HG03159 (cell line): ENCODE results near the gene PTGIS.

ENCODE experiments used
- ATAC-seq: cut with Tn5 transposase; IDR thresholded peaks from one replicate; pipeline ENCODE4 v1.9.1; 2021; ENCODE audit warnings: mild to moderate bottlenecking, moderate library complexity; ENCODE audit not compliant: unreplicated experiment

PTGIS gene

GRCh38 chr20:49475292-49476015, 92.5 kb downstream of the PTGIS start:
- ATAC-seq, result no peak

GRCh38 chr20:49471397-49471796, 96.5 kb downstream of the PTGIS start:
- ATAC-seq, result no peak

- ATAC-seq, result no peak
Observed at GRCh38 chr20:49470922-49471321, 97.0 kb downstream of the PTGIS start.

- no peak for ATAC-seq
Observed at GRCh38 chr20:49469060-49469459, 98.9 kb downstream of the PTGIS start.

- ATAC-seq, result no peak
Observed at GRCh38 chr20:49468412-49468811, 99.5 kb downstream of the PTGIS start.

GRCh38 chr20:49466114-49466912, 101.6 kb downstream of the PTGIS start:
- no peak for ATAC-seq

- ATAC-seq, result no peak
Observed at GRCh38 chr20:49464556-49464955, 103.4 kb downstream of the PTGIS start.

- ATAC-seq, result no peak
Observed at GRCh38 chr20:49462626-49463025, 105.3 kb downstream of the PTGIS start.

- no peak for ATAC-seq
Observed at GRCh38 chr20:49461894-49462620, 105.9 kb downstream of the PTGIS start.

GRCh38 chr20:49460916-49461315, 107.0 kb downstream of the PTGIS start:
- no peak for ATAC-seq

- no peak for ATAC-seq
Observed at GRCh38 chr20:49460131-49460530, 107.8 kb downstream of the PTGIS start.

GRCh38 chr20:49459684-49460083, 108.3 kb downstream of the PTGIS start:
- ATAC-seq, result no peak

- ATAC-seq, result no peak
Observed at GRCh38 chr20:49457444-49457843, 110.5 kb downstream of the PTGIS start.

- no peak for ATAC-seq
Observed at GRCh38 chr20:49456646-49457045, 111.3 kb downstream of the PTGIS start.

GRCh38 chr20:49455691-49456090, 112.2 kb downstream of the PTGIS start:
- no peak for ATAC-seq
